Endothelial cell of umbilical vein (primary cell): ENCODE data around the gene MYL11. TPM values are rescaled to one million over a fixed set of nuclear protein-coding genes. Genes with fewer than 3 reads are reported as not detected.

ENCODE experiments used
- BruUV-seq: library from RNA; stranded (reverse); fragments of 400-500 nt; replicated peaks from 2 replicates; lab custom pipeline; 2021; lab: Mats Ljungman, UMichigan
- CTCF ChIA-PET: fragments of 300-600, 350-600 bp; sonication (Branson Sonifier 250); formaldehyde crosslinking; loops from one replicate; lab custom pipeline; 2021; ENCODE audit warnings: antibody characterized with exemption, inconsistent platforms; lab: Charles Lee
- POLR2A ChIA-PET: fragments of 300-600, 350-600 bp; sonication (Branson Sonifier 250); formaldehyde crosslinking; loops from one replicate; lab custom pipeline; 2021; ENCODE audit warnings: antibody characterized with exemption, inconsistent platforms; lab: Charles Lee
- DNase-seq: peaks from one replicate; pipeline ENCODE4 v3.0.0-alpha.2; 2011; ENCODE audit warnings: low read depth, low spot score
- FAIRE-seq: peaks from 2 replicates; lab custom pipeline; 2011; peaks lifted over from hg19 to GRCh38; lab: Jason Lieb, UNC
- H2AFZ ChIP-seq: 2 replicates; pipeline ENCODE4 v1.6.0; 2012; ENCODE audit warnings: low read depth, low read length, control low read depth, inconsistent platforms
- H3K27ac ChIP-seq: 2 replicates; pipeline ENCODE4 v1.5.1; 2011; ENCODE audit warnings: low read depth, mild to moderate bottlenecking, control low read depth, low read length, moderate library complexity; ENCODE audit not compliant: insufficient read depth
- H3K27me3 ChIP-seq, 2 experiments: 2 replicates each; pipeline versions ENCODE4 v1.6.0 to v1.6.1; 2011; ENCODE audit warnings: low read length in 2 of 2, mixed read lengths in 1 of 2; ENCODE audit not compliant: control insufficient read depth in 2 of 2, insufficient read depth in 2 of 2
- H3K36me3 ChIP-seq, 2 experiments: 2 replicates in 1 of 2; 3 replicates in 1 of 2; pipeline ENCODE4 v1.5.1; 2011; ENCODE audit warnings: low read length in 2 of 2, mild to moderate bottlenecking in 1 of 2, moderate library complexity in 1 of 2; ENCODE audit not compliant: control insufficient read depth in 2 of 2, insufficient read depth in 2 of 2; ENCODE audit errors: extremely low read depth in 1 of 2
- H3K4me1 ChIP-seq: 3 replicates; pipeline ENCODE4 v1.5.1; 2011; ENCODE audit warnings: mild to moderate bottlenecking, low read length; ENCODE audit not compliant: control insufficient read depth, insufficient read depth; ENCODE audit errors: extremely low read depth
- H3K4me2 ChIP-seq: 2 replicates; pipeline ENCODE4 v1.6.1; 2011; ENCODE audit warnings: low read length, control low read depth, mixed read lengths; ENCODE audit not compliant: insufficient read depth
- H3K4me3 ChIP-seq, 3 experiments: fragments of 200-600 bp in 1 of 3; sonication (generic), shearing (Covaris generic) in 1 of 3; replicated peaks in 1 of 3; 2 replicates each; pipeline ENCODE4 v1.5.1; 2011 to 2016; ENCODE audit warnings: control low read depth in 3 of 3, low read length in 3 of 3, mild to moderate bottlenecking in 2 of 3, inconsistent platforms in 1 of 3, low read depth in 1 of 3, moderate library complexity in 1 of 3; ENCODE audit not compliant: insufficient read depth in 1 of 3
- H3K79me2 ChIP-seq: 2 replicates; pipeline ENCODE4 v1.6.0; 2012; ENCODE audit warnings: low read length, inconsistent platforms; ENCODE audit not compliant: control insufficient read depth, insufficient read depth
- H3K9ac ChIP-seq: replicated peaks from 2 replicates; pipeline ENCODE3; 2011; ENCODE audit warnings: low read length, control low read depth; ENCODE audit not compliant: insufficient read depth; ENCODE audit errors: extremely low read depth
- H3K9me1 ChIP-seq: replicated peaks from 3 replicates; pipeline ENCODE4 v1.6.0; 2011; ENCODE audit warnings: mild to moderate bottlenecking, low read length; ENCODE audit not compliant: control insufficient read depth, insufficient read depth; ENCODE audit errors: extremely low read depth
- H3K9me3 ChIP-seq: replicated peaks from 2 replicates; pipeline ENCODE4 v1.5.1; 2012; ENCODE audit warnings: low read length, inconsistent platforms; ENCODE audit not compliant: control insufficient read depth, insufficient read depth
- H4K20me1 ChIP-seq: replicated peaks from 2 replicates; pipeline ENCODE3; 2011; ENCODE audit warnings: mild to moderate bottlenecking, low read length; ENCODE audit not compliant: control insufficient read depth, insufficient read depth; ENCODE audit errors: extremely low read depth
- EZH2 ChIP-seq: IDR thresholded peaks from 2 replicates; pipeline ENCODE4 v1.6.1; 2012; ENCODE audit warnings: borderline replicate concordance, low read depth, mild to moderate bottlenecking, moderate library complexity, low read length, inconsistent platforms; ENCODE audit not compliant: severe bottlenecking
- FOS ChIP-seq: IDR thresholded peaks from 2 replicates; pipeline ENCODE4 v1.6.1; 2011; ENCODE audit warnings: mild to moderate bottlenecking, low read length, moderate library complexity, borderline replicate concordance; ENCODE audit not compliant: insufficient read depth
- GATA2 ChIP-seq: IDR thresholded peaks from 2 replicates; pipeline ENCODE4 v1.7.0; 2011; ENCODE audit warnings: low read depth, mild to moderate bottlenecking, moderate library complexity, mixed read lengths, low read length; ENCODE audit not compliant: insufficient read length, insufficient read depth
- JUN ChIP-seq: IDR thresholded peaks from 2 replicates; pipeline ENCODE4 v1.6.1; 2011; ENCODE audit warnings: borderline replicate concordance, low read depth; ENCODE audit not compliant: insufficient read length, insufficient read depth
- MYC ChIP-seq: IDR thresholded peaks from one replicate; pipeline ENCODE4 v1.6.1; 2011; ENCODE audit warnings: mild to moderate bottlenecking, low read depth, low read length
- POLR2A ChIP-seq: IDR thresholded peaks from 2 replicates; pipeline ENCODE4 v1.6.1; 2012; ENCODE audit warnings: low read depth, mild to moderate bottlenecking, control low read depth, low read length
- POLR2AphosphoS5 ChIP-seq: IDR thresholded peaks from 2 replicates; pipeline ENCODE4 v1.6.1; 2012; ENCODE audit warnings: low read depth, mild to moderate bottlenecking, control low read depth, low read length, moderate library complexity; ENCODE audit not compliant: insufficient read depth
- dilution Hi-C: fragments of 300-500 bp; cut with MboI; formaldehyde crosslinking; loops from one replicate; pipeline ENCODE4 v1.15.0; 2019; ENCODE audit warnings: low sequenced_read_pairs; ENCODE audit not compliant: extremely low pct_ligation_motif_present
- intact Hi-C: fragments of 100-400 bp; cut with micrococcal nuclease; formaldehyde crosslinking; loops from one replicate; pipeline ENCODE4 v1.10.0; 2022
- polyA plus RNA-seq, 4 experiments: library from polyadenylated mRNA; depleted of rRNA in 3 of 4; stranded (reverse) in 3 of 4; unstranded in 1 of 4; fragments of >200 nt; gene quantifications; 2 replicates each; pipeline versions ENCODE4 v1.2.1 to v1.2.3, GENCODE V29; 2011 to 2012; ENCODE audit warnings: missing spikeins in 1 of 4
- total RNA-seq: library from RNA; stranded (reverse); gene quantifications from 2 replicates; pipeline ENCODE4 v1.2.3, GENCODE V29; 2021
- TF ChIP-seq, protein P1 (sequence below): IDR thresholded peaks from 2 replicates; pipeline ENCODE4 v1.6.1; 2011; ENCODE audit not compliant: insufficient read depth, insufficient read length
- TF ChIP-seq, protein P2 (sequence below), 2 donors: IDR thresholded peaks; 1 replicate in 1 of 2; 2 replicates in 1 of 2; pipeline ENCODE4 v1.5.1; 2011; ENCODE audit warnings: low read length in 2 of 2, mild to moderate bottlenecking in 2 of 2, moderate library complexity in 2 of 2, control low read depth in 1 of 2, inconsistent platforms in 1 of 2, low read depth in 1 of 2; ENCODE audit not compliant: insufficient read depth in 1 of 2; ENCODE audit errors: extremely low read depth in 1 of 2

The MYL11 gene
- total and polyA plus RNA-seq, 2 donors (not counting 3 experiments of a cell fraction or from before 2014, with no cell fraction given), result 1.3 TPM; not detected in 1

DNA sequence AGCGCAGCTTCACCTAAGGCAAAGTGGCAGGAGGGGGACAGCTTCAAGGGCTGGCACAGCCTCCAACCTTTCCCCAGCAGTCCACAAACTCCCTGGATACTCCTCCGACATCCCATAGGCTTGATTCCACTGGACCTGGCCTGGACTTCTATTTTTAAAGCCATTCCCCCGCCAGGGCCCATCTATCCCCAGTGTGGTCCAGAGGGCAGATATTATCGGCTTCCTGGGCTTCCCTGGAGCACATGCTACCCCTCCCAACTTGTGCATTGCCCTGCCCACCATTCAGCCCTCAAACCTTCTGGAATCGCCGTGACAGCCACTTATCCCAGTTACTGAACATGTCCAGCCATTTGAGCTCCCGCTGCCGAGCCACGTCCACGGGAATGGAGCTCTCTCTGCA is 9.4 kb upstream of the MYL11 start:
- Histone ChIP-seq H3K27me3 (no peaks in the 10 kb centered on the region), H3K27ac (no peak overlapping the region), H2AFZ (no peak overlapping the region), H3K36me3 (peaks cover 6 to 12% of the 10 kb centered on the region in 2 experiments), H3K4me3 (no peak overlapping the region), H3K9me1 (no peaks in the 10 kb centered on the region), H4K20me1 (no peaks in the 10 kb centered on the region), H3K4me2 (no peak overlapping the region), H3K9ac (no peak overlapping the region), H3K4me1 (peaks cover 19% of the 10 kb centered on the region), H3K79me2 (peaks cover 77% of the 10 kb centered on the region), H3K9me3 (no peaks in the 10 kb centered on the region)
- dilution Hi-C loops (no loop called here), intact Hi-C loops (no loop called here)
- FAIRE-seq, result no peak
- DNase-seq, result no peak
- POLR2A ChIA-PET, result no interaction called here
- CTCF ChIA-PET, result interaction anchor here (1.6 to 2.1 kb wide), 2 partner anchors 233 to 273 kb away, joined by 5 to 7 read pairs; partner anchors contain the start of gene TBX6
- no TSS peak for BruUV-seq
- TF ChIP-seq JUN (no peak), EZH2 (no peak), MYC (no peak), GATA2 (no peak), FOS (no peak), POLR2AphosphoS5 (no peak), POLR2A (no peak)
- TF ChIP-seq, protein P1, sequence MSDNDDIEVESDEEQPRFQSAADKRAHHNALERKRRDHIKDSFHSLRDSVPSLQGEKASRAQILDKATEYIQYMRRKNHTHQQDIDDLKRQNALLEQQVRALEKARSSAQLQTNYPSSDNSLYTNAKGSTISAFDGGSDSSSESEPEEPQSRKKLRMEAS, result no peak
- TF ChIP-seq, protein P2, sequence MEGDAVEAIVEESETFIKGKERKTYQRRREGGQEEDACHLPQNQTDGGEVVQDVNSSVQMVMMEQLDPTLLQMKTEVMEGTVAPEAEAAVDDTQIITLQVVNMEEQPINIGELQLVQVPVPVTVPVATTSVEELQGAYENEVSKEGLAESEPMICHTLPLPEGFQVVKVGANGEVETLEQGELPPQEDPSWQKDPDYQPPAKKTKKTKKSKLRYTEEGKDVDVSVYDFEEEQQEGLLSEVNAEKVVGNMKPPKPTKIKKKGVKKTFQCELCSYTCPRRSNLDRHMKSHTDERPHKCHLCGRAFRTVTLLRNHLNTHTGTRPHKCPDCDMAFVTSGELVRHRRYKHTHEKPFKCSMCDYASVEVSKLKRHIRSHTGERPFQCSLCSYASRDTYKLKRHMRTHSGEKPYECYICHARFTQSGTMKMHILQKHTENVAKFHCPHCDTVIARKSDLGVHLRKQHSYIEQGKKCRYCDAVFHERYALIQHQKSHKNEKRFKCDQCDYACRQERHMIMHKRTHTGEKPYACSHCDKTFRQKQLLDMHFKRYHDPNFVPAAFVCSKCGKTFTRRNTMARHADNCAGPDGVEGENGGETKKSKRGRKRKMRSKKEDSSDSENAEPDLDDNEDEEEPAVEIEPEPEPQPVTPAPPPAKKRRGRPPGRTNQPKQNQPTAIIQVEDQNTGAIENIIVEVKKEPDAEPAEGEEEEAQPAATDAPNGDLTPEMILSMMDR (IDR thresholded peaks at IDR 0.05; ENCODE audit: extremely low read depth in 1 of 2, insufficient read depth in 1 of 2, low read depth in 1 of 2, low read length in 2 of 2), result no peak
